ENCODE measurements around the gene MFSD12. TPM values are rescaled to one million over a fixed set of nuclear protein-coding genes. Genes with fewer than 3 reads are reported as not detected.

Gene MFSD12
- total and polyA plus RNA-seq, 4 donors: 25.5 to 78.4 (median 62.2) TPM

- WGBS, 2 donors: 87% methylated on average over 29 of the region's 29 CpGs
- H3K4me1 ChIP-seq (ENCODE audit: control insufficient read depth in 5 of 5, insufficient read depth in 5 of 5, low read length in 5 of 5): peaks cover 0 to 35% (median 14%) of the 10 kb centered on the region in 5 donors
Measured at GRCh38 chr19:3575949-3576673, 18.7 kb upstream of the MFSD12 start.

DNA sequence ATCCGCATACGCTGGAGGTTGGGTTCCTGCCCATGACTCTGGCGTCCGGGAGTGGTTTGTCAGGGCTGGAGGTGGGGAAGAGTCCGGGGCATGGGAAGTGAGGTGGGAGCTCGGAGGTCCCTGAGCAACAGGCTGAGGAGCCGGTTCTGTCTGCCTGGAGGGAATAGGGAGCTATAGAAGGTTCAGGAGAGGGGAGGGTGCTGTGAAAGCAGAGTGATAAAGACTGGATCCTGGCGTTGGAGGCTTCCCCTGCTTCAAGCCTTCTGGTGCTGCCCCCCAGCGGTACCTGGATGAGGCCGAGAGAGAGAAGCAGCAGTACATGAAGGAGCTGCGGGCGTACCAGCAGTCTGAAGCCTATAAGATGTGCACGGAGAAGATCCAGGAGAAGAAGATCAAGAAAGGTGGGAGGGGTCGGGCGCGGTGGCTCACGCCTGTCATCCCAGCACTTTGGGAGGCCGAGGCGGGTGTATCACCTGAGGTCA is 17.9 kb upstream of the MFSD12 start:
- no peak for DNase-seq
- no peak overlapping the region for H3K9ac ChIP-seq (ENCODE audit: insufficient read depth in 1 of 2, low read length in 2 of 2)
- H3K27me3 ChIP-seq (ENCODE audit: control insufficient read depth in 3 of 3, insufficient read depth in 3 of 3, low read length in 2 of 3): no peaks in the 10 kb centered on the region
- WGBS, 2 donors: 88 to 94% methylated on average over 19 of the region's 19 CpGs
- no peak for ATAC-seq (ENCODE audit: insufficient read depth, low FRiP score)
- peaks cover 0 to 30% (median 14%) of the 10 kb centered on the region in 5 donors for H3K4me1 ChIP-seq (ENCODE audit: control insufficient read depth in 5 of 5, insufficient read depth in 5 of 5, low read length in 5 of 5)
- no peak for TF ChIP-seq CTCF (IDR thresholded peaks at IDR 0.05; ENCODE audit: control extremely low read depth, extremely low read depth)
- H3K9me3 ChIP-seq (ENCODE audit: control insufficient read depth in 4 of 4, insufficient read depth in 3 of 4, low read length in 3 of 4): no peaks in the 10 kb centered on the region
- no peak overlapping the region for H3K27ac ChIP-seq (ENCODE audit: low read depth in 1 of 2, low read length in 1 of 2)
- no peak overlapping the region for H3K4me3 ChIP-seq
- H3K36me3 ChIP-seq (ENCODE audit: control insufficient read depth in 4 of 4, insufficient read depth in 4 of 4, low read length in 4 of 4): peaks cover 0 to 13% (median 7%) of the 10 kb centered on the region in 4 donors

More at GRCh38 chr19:3575949-3576673, 18.7 kb upstream of the MFSD12 start:
- no peak for TF ChIP-seq CTCF (IDR thresholded peaks at IDR 0.05; ENCODE audit: control extremely low read depth, extremely low read depth)
- DNase-seq: no peak
- Histone ChIP-seq H3K9ac (ENCODE audit: insufficient read depth in 1 of 2, low read length in 2 of 2) (no peak overlapping the region), H3K27ac (ENCODE audit: low read depth in 1 of 2, low read length in 1 of 2) (no peak overlapping the region), H3K9me3 (ENCODE audit: control insufficient read depth in 4 of 4, insufficient read depth in 3 of 4, low read length in 3 of 4) (no peaks in the 10 kb centered on the region), H3K4me3 (no peak overlapping the region), H3K36me3 (ENCODE audit: control insufficient read depth in 4 of 4, insufficient read depth in 4 of 4, low read length in 4 of 4) (peaks cover 0 to 13% (median 7%) of the 10 kb centered on the region in 4 donors), H3K27me3 (ENCODE audit: control insufficient read depth in 3 of 3, insufficient read depth in 3 of 3, low read length in 2 of 3) (no peaks in the 10 kb centered on the region)
- no peak for ATAC-seq (ENCODE audit: insufficient read depth, low FRiP score)

GRCh38 chr19:3573858-3574637 is 16.7 kb upstream of the MFSD12 start:
- H3K27ac ChIP-seq (ENCODE audit: low read depth in 1 of 2, low read length in 1 of 2): peak overlapping the region in 1 of 2 donors; percentile 9
- ATAC-seq (ENCODE audit: insufficient read depth, low FRiP score) (peak; percentile 51), DNase-seq (peak; percentile 75 to 89 (median 78))
- no peak overlapping the region for H3K4me3 ChIP-seq
- H3K36me3 ChIP-seq (ENCODE audit: control insufficient read depth in 4 of 4, insufficient read depth in 4 of 4, low read length in 4 of 4): peaks cover 0 to 13% (median 7%) of the 10 kb centered on the region in 4 donors
- H3K27me3 ChIP-seq (ENCODE audit: control insufficient read depth in 3 of 3, insufficient read depth in 3 of 3, low read length in 2 of 3): no peaks in the 10 kb centered on the region
- H3K9me3 ChIP-seq (ENCODE audit: control insufficient read depth in 4 of 4, insufficient read depth in 3 of 4, low read length in 3 of 4): no peaks in the 10 kb centered on the region
- H3K9ac ChIP-seq (ENCODE audit: insufficient read depth in 1 of 2, low read length in 2 of 2): no peak overlapping the region
- peaks cover 0 to 18% (median 8%) of the 10 kb centered on the region in 5 donors for H3K4me1 ChIP-seq (ENCODE audit: control insufficient read depth in 5 of 5, insufficient read depth in 5 of 5, low read length in 5 of 5)
- TF ChIP-seq CTCF (IDR thresholded peaks at IDR 0.05; ENCODE audit: control extremely low read depth, extremely low read depth): no peak
- 59 to 63% methylated on average over 55 of the region's 55 CpGs for WGBS, 2 donors

All from lung (tissue), 12 donors.